Osteocyte (in vitro differentiated cells): ENCODE data around the gene CC2D2A. TPM values are rescaled to one million over a fixed set of nuclear protein-coding genes. Genes with fewer than 3 reads are reported as not detected.
A peak's percentile ranks its signal among the peaks of the same experiment; 100 is the strongest.

Source experiments
- DNase-seq: peaks from one replicate; pipeline ENCODE4 v3.0.0; 2021; ENCODE audit warnings: mixed read lengths; ENCODE audit not compliant: unreplicated experiment; ENCODE audit errors: extremely low spot score
- H3K27ac Mint-ChIP-seq: one replicate; pipeline ENCODE4 v1.8.0; 2021; ENCODE audit warnings: mild to moderate bottlenecking, mixed read lengths; ENCODE audit not compliant: unreplicated experiment
- H3K27me3 Mint-ChIP-seq: one replicate; pipeline ENCODE4 v1.8.0; 2021; ENCODE audit warnings: mixed read lengths; ENCODE audit not compliant: unreplicated experiment
- H3K36me3 Mint-ChIP-seq: one replicate; pipeline ENCODE4 v1.8.0; 2021; ENCODE audit warnings: mixed read lengths; ENCODE audit not compliant: unreplicated experiment
- H3K4me1 Mint-ChIP-seq: one replicate; pipeline ENCODE4 v1.8.0; 2021; ENCODE audit warnings: mixed read lengths; ENCODE audit not compliant: unreplicated experiment
- H3K4me3 Mint-ChIP-seq: one replicate; pipeline ENCODE4 v1.8.0; 2021; ENCODE audit warnings: mild to moderate bottlenecking, moderate library complexity, mixed read lengths; ENCODE audit not compliant: unreplicated experiment
- H3K9me3 Mint-ChIP-seq: one replicate; pipeline ENCODE4 v1.8.0; 2021; ENCODE audit warnings: mixed read lengths; ENCODE audit not compliant: unreplicated experiment
- CTCF ChIP-seq: fragments of 200-600 bp; sonication (generic); IDR thresholded peaks from 2 replicates; pipeline ENCODE4 v1.5.0; 2021; ENCODE audit warnings: antibody characterized with exemption, mild to moderate bottlenecking, moderate library complexity
- total RNA-seq: library from RNA; stranded (reverse); gene quantifications from 2 replicates; pipeline ENCODE4 v1.2.1, GENCODE V29; 2021

CC2D2A gene
- total RNA-seq, 1 donor from 2014 or later: 31.2 TPM

GRCh38 chr4:15636818-15637217 is 167.1 kb downstream of the CC2D2A start:
- no peak for TF ChIP-seq CTCF
- Mint-ChIP-seq H3K27ac (no peak overlapping the region), H3K4me3 (no peak overlapping the region), H3K9me3 (no peaks in the 10 kb centered on the region), H3K36me3 (peaks cover 56% of the 10 kb centered on the region), H3K4me1 (no peaks in the 10 kb centered on the region), H3K27me3 (no peaks in the 10 kb centered on the region)
- no peak for DNase-seq

DNA sequence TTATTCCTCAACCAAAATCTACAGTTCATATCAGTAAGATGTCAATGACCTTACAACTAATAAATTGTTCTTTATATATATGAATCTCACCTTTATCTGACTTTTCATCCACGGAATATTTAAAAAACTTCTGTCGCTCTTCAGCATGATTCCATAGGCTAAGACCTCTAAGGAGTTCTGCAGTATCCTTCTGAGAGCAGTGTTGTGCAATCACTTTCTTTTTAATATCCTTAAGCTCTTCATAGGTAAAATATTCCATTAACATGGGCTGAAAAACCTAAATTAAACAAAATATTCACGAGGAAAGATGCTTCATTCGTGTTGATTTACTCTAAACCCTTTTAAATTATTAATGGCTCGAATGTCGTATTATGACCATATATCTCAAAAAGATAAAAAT is 168.7 kb downstream of the CC2D2A start:
- H3K27ac Mint-ChIP-seq: no peak overlapping the region
- H3K4me1 Mint-ChIP-seq: peaks cover 4% of the 10 kb centered on the region
- no peak for DNase-seq
- H3K4me3 Mint-ChIP-seq: no peak overlapping the region
- H3K27me3 Mint-ChIP-seq: no peaks in the 10 kb centered on the region
- no peaks in the 10 kb centered on the region for H3K9me3 Mint-ChIP-seq
- no peak for TF ChIP-seq CTCF
- peaks cover 44% of the 10 kb centered on the region for H3K36me3 Mint-ChIP-seq

DNA sequence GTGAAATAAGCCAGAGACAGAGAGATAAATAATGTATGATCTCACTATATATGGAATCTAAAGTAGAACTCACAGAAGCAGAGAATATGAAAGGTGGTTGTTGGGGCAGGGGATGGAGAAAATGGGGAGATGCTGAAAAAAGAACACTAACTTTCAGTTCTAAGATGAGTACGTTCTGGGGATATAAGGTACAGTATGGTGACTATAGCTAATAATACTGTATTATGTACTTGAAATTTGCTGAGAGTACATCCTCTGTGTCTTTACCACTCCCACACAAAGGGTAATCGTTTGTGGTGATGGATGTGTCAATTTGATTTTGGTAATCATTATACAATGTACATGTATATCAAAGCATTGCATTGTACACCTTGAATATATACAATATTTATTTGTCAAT is 178.9 kb downstream of the CC2D2A start:
- no peak overlapping the region for H3K4me3 Mint-ChIP-seq
- peaks cover 6% of the 10 kb centered on the region for H3K36me3 Mint-ChIP-seq
- TF ChIP-seq CTCF: no peak
- no peaks in the 10 kb centered on the region for H3K27me3 Mint-ChIP-seq
- no peaks in the 10 kb centered on the region for H3K9me3 Mint-ChIP-seq
- H3K27ac Mint-ChIP-seq: no peak overlapping the region
- no peak for DNase-seq
- H3K4me1 Mint-ChIP-seq: peaks cover 58% of the 10 kb centered on the region

GRCh38 chr4:15649914-15650545 is 180.3 kb downstream of the CC2D2A start:
- H3K4me3 Mint-ChIP-seq: no peak overlapping the region
- no peaks in the 10 kb centered on the region for H3K36me3 Mint-ChIP-seq
- H3K27ac Mint-ChIP-seq: peak overlapping the region; percentile 61
- H3K4me1 Mint-ChIP-seq: peaks cover 60% of the 10 kb centered on the region
- H3K9me3 Mint-ChIP-seq: no peaks in the 10 kb centered on the region
- H3K27me3 Mint-ChIP-seq: no peaks in the 10 kb centered on the region
- peak; percentile 68 for TF ChIP-seq CTCF
- no peak for DNase-seq

Other genes starting within 250 kb of the CC2D2A start
- gene C1QTNF7, start 41.8 kb upstream of the CC2D2A start, total RNA-seq: not detected in 2 replicates
- gene FBXL5, start 185.5 kb downstream of the CC2D2A start, total RNA-seq: 54.0 and 54.9 TPM in 2 replicates
- gene FAM200B, start 211.9 kb downstream of the CC2D2A start, total RNA-seq: 43.8 and 45.0 TPM in 2 replicates
- gene BST1, start 233.2 kb downstream of the CC2D2A start, total RNA-seq: 0.26 and 0.54 TPM in 2 replicates